Measurements from ENCODE around the gene LRCOL1.

Gene LRCOL1

DNA sequence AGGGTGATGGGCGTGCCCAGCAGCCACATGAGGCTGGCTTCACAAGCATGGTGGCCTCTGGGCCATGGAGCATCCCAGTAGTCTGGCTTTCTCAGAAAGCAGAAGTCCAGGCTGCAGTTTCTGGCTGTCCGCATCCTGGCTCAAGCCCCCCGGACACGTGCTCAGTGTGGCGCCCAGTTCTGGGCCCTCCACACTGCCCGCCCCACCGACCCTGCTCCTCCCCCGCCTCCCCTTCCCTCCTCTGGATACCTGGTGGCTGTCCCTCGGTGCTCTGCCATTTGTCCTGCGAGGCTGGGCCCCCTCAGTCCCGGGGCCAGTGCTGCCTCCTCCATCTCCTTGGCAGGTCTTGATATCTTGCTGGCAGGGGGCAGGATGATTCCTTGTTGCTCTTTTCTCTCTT, 31.6 kb downstream of the LRCOL1 start (continued):
- TF ChIP-seq ZEB2 (tag by site-specific recombination; IDR thresholded peaks at IDR 0.05) (no peak), SETDB1 (IDR thresholded peaks at IDR 0.05; ENCODE audit: insufficient read length, low read length) (no peak), IKZF3 (tag by site-specific recombination; IDR thresholded peaks at IDR 0.05) (no peak), ZNF133 (tag by site-specific recombination; IDR thresholded peaks at IDR 0.05) (no peak), PRDM4 (tag by site-specific recombination; IDR thresholded peaks at IDR 0.05) (no peak), ZNF501 (tag by site-specific recombination; IDR thresholded peaks at IDR 0.05) (no peak)

GRCh38 chr12:132578118-132578517, 32.3 kb downstream of the LRCOL1 start:
- ChIA-PET CTCF (interaction anchor here (0.6 kb wide), 1 partner anchor 17 kb away, joined by 3 read pairs; no protein-coding TSS in a partner anchor), POLR2A (no interaction called here)
- Histone ChIP-seq H3K36me3 (ENCODE audit: control insufficient read depth in 2 of 2, insufficient read depth in 1 of 2, low read length in 2 of 2) (peaks cover 0 to 62% of the 10 kb centered on the region in 2 experiments; a peak in 2 of 3 replicates), H3K27ac (ENCODE audit: extremely low read depth, low read depth, low read length) (no peak overlapping the region), H3K4me1 (ENCODE audit: control insufficient read depth, insufficient read depth, low read length) (no peaks in the 10 kb centered on the region), H3K9me3 (ENCODE audit: control insufficient read depth, insufficient read depth, low read depth, low read length) (no peaks in the 10 kb centered on the region), H3K4me3 (ENCODE audit: low read depth, low read length) (no peak overlapping the region)
- TF ChIP-seq ZNF488 (tag by site-specific recombination; IDR thresholded peaks at IDR 0.05) (no peak), ZSCAN4 (tag by site-specific recombination; IDR thresholded peaks at IDR 0.05) (0 out of 2 replicates have a peak, but pooled peaks have one; percentile 18), ZNF121 (tag by site-specific recombination; IDR thresholded peaks at IDR 0.05) (peak; percentile 89), ZNF473 (tag by site-specific recombination; IDR thresholded peaks at IDR 0.05) (no peak), ZNF175 (tag by site-specific recombination; IDR thresholded peaks at IDR 0.05) (no peak)
- TF ChIP-seq, protein P1, sequence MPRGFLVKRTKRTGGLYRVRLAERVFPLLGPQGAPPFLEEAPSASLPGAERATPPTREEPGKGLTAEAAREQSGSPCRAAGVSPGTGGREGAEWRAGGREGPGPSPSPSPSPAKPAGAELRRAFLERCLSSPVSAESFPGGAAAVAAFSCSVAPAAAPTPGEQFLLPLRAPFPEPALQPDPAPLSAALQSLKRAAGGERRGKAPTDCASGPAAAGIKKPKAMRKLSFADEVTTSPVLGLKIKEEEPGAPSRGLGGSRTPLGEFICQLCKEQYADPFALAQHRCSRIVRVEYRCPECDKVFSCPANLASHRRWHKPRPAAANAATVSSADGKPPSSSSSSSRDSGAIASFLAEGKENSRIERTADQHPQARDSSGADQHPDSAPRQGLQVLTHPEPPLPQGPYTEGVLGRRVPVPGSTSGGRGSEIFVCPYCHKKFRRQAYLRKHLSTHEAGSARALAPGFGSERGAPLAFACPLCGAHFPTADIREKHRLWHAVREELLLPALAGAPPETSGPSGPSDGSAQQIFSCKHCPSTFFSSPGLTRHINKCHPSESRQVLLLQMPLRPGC (tag by site-specific recombination; IDR thresholded peaks at IDR 0.05): no peak

GRCh38 chr12:132577191-132577920, 33.0 kb downstream of the LRCOL1 start:
- POLR2A ChIA-PET: no interaction called here

More at GRCh38 chr12:132577191-132577920, 33.0 kb downstream of the LRCOL1 start:
- no peak overlapping the region for H3K27ac ChIP-seq (ENCODE audit: extremely low read depth, low read depth, low read length)
- H3K9me3 ChIP-seq (ENCODE audit: control insufficient read depth, insufficient read depth, low read depth, low read length): no peaks in the 10 kb centered on the region
- CTCF ChIA-PET: interaction anchor here (0.6 to 1.0 kb wide), 3 partner anchors 16 to 164 kb away, joined by 3 to 5 read pairs (median 3); no protein-coding TSS in a partner anchor
- H3K36me3 ChIP-seq (ENCODE audit: control insufficient read depth in 2 of 2, insufficient read depth in 1 of 2, low read length in 2 of 2): peaks cover 0 to 69% of the 10 kb centered on the region in 2 experiments; a peak in 2 of 3 replicates
- TF ChIP-seq YY1 (tag by site-specific recombination; IDR thresholded peaks at IDR 0.05): no peak
- no peak for TF ChIP-seq ZNF585B (tag by site-specific recombination; IDR thresholded peaks at IDR 0.05)
- TF ChIP-seq REST (tag by site-specific recombination; IDR thresholded peaks at IDR 0.05): no peak
- no peak for TF ChIP-seq ZBTB10 (tag by site-specific recombination; IDR thresholded peaks at IDR 0.05)
- TF ChIP-seq ZNF510 (tag by site-specific recombination; IDR thresholded peaks at IDR 0.05; ENCODE audit: insufficient replicate concordance): no peak
- TF ChIP-seq ZNF658 (tag by site-specific recombination; IDR thresholded peaks at IDR 0.05): no peak
- TF ChIP-seq SP7 (tag by site-specific recombination; IDR thresholded peaks at IDR 0.05): no peak
- 0 out of 2 replicates have a peak, but pooled peaks have one; percentile 21 for TF ChIP-seq ZFHX2 (tag by site-specific recombination; conservative IDR thresholded peaks at IDR 0.05)
- H3K4me1 ChIP-seq (ENCODE audit: control insufficient read depth, insufficient read depth, low read length): no peaks in the 10 kb centered on the region
- H3K4me3 ChIP-seq (ENCODE audit: low read depth, low read length): no peak overlapping the region
